Measurements from ENCODE around the gene AKR1B1. TPM values are rescaled to one million over a fixed set of nuclear protein-coding genes. Genes with fewer than 3 reads are reported as not detected.

The AKR1B1 gene
- total RNA-seq, 1 experiment from 2014 or later: 135 TPM

- peaks cover 6% of the 10 kb centered on the region for H3K4me1 Mint-ChIP-seq
- no peaks in the 10 kb centered on the region for H3K27me3 Mint-ChIP-seq (ENCODE audit: low read depth)
- no peaks in the 10 kb centered on the region for H3K9me3 Mint-ChIP-seq
- ATAC-seq (no peak), DNase-seq (ENCODE audit: low spot score) (no peak)
- H3K27ac Mint-ChIP-seq: no peak overlapping the region
- H3K36me3 Mint-ChIP-seq: peaks cover 53% of the 10 kb centered on the region
- no peak overlapping the region for H3K4me3 Mint-ChIP-seq
- no peak for TF ChIP-seq GTF2I (CRISPR knock-in tag; conservative IDR thresholded peaks at IDR 0.05)
- TF ChIP-seq AR (CRISPR knock-in tag; IDR thresholded peaks at IDR 0.05): no peak
- no peak for TF ChIP-seq RELA (CRISPR knock-in tag; IDR thresholded peaks at IDR 0.05; ENCODE audit: borderline replicate concordance)
- TF ChIP-seq GABPB1 (CRISPR knock-in tag; IDR thresholded peaks at IDR 0.05): no peak
- no peak for TF ChIP-seq ZNF138 (CRISPR knock-in tag; conservative IDR thresholded peaks at IDR 0.05)
- no peak for TF ChIP-seq ZBTB21 (CRISPR knock-in tag; IDR thresholded peaks at IDR 0.05; ENCODE audit: borderline replicate concordance)
- TF ChIP-seq ATF3 (CRISPR knock-in tag; conservative IDR thresholded peaks at IDR 0.05): no peak
- no peak for TF ChIP-seq IRF2 (CRISPR knock-in tag; IDR thresholded peaks at IDR 0.05; ENCODE audit: borderline replicate concordance, low read depth)
- no peak for TF ChIP-seq NR3C1 (CRISPR knock-in tag; conservative IDR thresholded peaks at IDR 0.05; ENCODE audit: low read depth)
- no peak for TF ChIP-seq ZSCAN18 (CRISPR knock-in tag; IDR thresholded peaks at IDR 0.05)
- no peak for TF ChIP-seq E2F1 (CRISPR knock-in tag; IDR thresholded peaks at IDR 0.05)
- no peak for TF ChIP-seq SP1 (CRISPR knock-in tag; conservative IDR thresholded peaks at IDR 0.05)
- TF ChIP-seq ZNF425 (CRISPR knock-in tag; conservative IDR thresholded peaks at IDR 0.05): no peak
- no peak for TF ChIP-seq MAX (CRISPR knock-in tag; IDR thresholded peaks at IDR 0.05)
- no peak for TF ChIP-seq ZNF416 (CRISPR knock-in tag; IDR thresholded peaks at IDR 0.05)
- TF ChIP-seq AFF4 (CRISPR knock-in tag; IDR thresholded peaks at IDR 0.05; ENCODE audit: borderline replicate concordance): no peak
- no peak for TF ChIP-seq E2F4 (CRISPR knock-in tag; IDR thresholded peaks at IDR 0.05; ENCODE audit: borderline replicate concordance, low read depth)
- no peak for TF ChIP-seq MXD4 (CRISPR knock-in tag; IDR thresholded peaks at IDR 0.05; ENCODE audit: borderline replicate concordance)
- TF ChIP-seq JUN (CRISPR knock-in tag; IDR thresholded peaks at IDR 0.05): no peak
- CTCF ChIA-PET: interaction anchor here (1.3 kb wide), 1 partner anchor 8 kb away, joined by 4 read pairs; no protein-coding TSS in a partner anchor
- POLR2A ChIA-PET: no interaction called here
Observed at GRCh38 chr7:134451656-134452055, 7.2 kb downstream of the AKR1B1 start.
